Fibroblast of villous mesenchyme (primary cell): ENCODE results near the gene FUT8. TPM values are rescaled to one million over a fixed set of nuclear protein-coding genes. Genes with fewer than 3 reads are reported as not detected.
"Not testable (repeated sequence)": the region's sequence is repeated elsewhere in the genome, so short reads cannot be mapped to it uniquely, and the experiment has no call there.

Source experiments
- DNase-seq: peaks from one replicate; pipeline ENCODE4 v3.0.0-alpha.2; 2010; ENCODE audit warnings: low read depth
- H3K4me3 ChIP-seq: 2 replicates; pipeline ENCODE4 v1.5.1; 2011; ENCODE audit warnings: low read depth, mild to moderate bottlenecking, low read length
- total RNA-seq: library from RNA; depleted of rRNA; stranded (reverse); fragments of >200 nt; gene quantifications from 2 replicates; pipeline ENCODE4 v1.2.3, GENCODE V29; 2012
- TF ChIP-seq, protein P1 (sequence below): IDR thresholded peaks from 2 replicates; pipeline ENCODE4 v1.5.1; 2012; ENCODE audit warnings: low read depth, mild to moderate bottlenecking, low read length; ENCODE audit not compliant: insufficient read depth

The FUT8 gene
- total RNA-seq, 1 donor: 120 TPM

DNA sequence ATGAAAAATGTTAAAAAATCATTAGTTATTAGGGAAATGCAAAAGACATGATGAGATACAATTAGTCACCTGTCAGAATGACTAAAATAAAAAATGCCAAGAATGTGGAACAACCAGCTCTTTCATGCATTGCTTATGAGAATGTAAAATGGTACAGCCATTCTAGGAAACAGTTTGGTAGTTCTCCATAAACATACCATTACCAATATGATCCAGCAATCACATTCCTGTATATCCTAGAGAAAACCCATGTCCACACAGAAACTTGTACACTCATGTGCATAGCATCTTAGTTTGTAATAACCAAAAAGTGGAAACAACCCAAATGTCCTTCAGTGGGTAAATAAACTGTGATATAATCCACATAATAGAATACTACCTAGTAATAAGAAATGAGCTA, 245.7 kb downstream of the FUT8 start:
- TF ChIP-seq, protein P1, sequence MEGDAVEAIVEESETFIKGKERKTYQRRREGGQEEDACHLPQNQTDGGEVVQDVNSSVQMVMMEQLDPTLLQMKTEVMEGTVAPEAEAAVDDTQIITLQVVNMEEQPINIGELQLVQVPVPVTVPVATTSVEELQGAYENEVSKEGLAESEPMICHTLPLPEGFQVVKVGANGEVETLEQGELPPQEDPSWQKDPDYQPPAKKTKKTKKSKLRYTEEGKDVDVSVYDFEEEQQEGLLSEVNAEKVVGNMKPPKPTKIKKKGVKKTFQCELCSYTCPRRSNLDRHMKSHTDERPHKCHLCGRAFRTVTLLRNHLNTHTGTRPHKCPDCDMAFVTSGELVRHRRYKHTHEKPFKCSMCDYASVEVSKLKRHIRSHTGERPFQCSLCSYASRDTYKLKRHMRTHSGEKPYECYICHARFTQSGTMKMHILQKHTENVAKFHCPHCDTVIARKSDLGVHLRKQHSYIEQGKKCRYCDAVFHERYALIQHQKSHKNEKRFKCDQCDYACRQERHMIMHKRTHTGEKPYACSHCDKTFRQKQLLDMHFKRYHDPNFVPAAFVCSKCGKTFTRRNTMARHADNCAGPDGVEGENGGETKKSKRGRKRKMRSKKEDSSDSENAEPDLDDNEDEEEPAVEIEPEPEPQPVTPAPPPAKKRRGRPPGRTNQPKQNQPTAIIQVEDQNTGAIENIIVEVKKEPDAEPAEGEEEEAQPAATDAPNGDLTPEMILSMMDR: no peak
- no peak overlapping the region for H3K4me3 ChIP-seq
- DNase-seq: no peak

DNA sequence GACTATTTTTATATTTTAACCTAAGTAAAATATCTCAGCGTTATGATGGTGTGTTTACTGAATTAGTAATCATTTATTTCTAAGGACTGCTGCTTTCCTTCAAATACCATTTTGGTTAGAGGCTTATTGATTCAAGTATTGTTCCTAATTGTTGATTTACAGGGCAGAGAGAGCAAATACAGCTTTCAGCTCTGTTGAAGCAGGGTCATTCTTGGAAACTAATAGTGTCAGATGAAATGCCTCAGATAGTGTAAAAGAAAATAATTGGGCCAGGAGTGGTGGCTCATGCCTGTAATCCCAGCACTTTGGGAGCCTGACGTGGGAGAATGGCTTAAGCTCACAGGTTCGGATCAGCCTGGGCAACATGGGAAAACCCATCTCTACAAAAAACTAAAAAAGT, 249.3 kb downstream of the FUT8 start:
- H3K4me3 ChIP-seq: no peak overlapping the region
- TF ChIP-seq, protein P1: no peak
- DNase-seq: no peak

DNA sequence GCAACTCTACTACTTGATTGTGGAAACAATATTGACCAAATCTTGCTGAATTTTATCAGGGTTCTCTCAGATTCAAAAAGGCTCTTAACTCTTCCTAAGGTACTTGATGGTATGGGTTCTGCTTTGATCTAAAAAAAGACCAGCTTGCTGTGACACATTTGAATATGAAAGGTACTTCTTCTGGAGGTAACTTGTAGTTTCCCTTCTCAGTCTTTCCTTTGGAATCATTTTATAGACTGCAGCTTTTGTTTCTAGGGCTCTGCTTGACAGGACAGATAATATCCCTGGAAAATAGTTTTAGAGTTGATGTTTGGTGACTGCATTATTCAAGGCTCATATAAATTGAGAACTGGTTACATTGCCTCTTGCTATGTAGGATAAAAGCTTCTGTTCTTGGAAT, 251.9 kb downstream of the FUT8 start:
- TF ChIP-seq, protein P1: no peak
- no peak overlapping the region for H3K4me3 ChIP-seq
- DNase-seq: no peak

DNA sequence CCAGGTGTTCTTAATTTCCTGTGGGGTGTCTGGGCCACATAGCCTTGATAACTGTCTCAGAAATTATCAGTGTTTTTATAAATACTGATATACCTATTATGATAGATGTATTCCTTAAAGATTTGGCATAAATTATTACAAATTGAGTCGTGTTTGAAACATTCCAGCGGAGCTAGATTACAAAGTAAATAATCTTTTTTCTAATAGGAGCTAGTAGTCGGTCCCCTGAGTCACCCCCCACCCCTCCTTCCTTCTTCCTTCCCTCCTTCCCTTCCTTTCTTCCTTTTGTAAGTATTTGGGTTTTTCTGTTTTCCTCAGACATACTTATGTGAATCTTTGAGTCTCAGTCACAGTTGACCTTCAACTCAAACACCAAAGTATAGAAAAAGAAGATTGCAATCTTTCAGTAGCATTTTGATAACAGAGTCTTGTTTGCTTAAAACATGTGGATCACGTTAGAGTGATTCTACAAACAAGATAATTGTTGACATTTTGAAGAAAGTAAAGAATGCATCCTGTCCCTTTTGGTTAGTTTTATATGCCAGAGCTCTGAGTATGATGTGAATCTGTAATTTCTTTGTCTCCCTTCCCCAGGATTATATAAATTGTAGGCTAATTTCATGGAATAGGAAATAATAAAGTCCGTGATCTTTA, 264.0 kb downstream of the FUT8 start:
- no peak overlapping the region for H3K4me3 ChIP-seq
- TF ChIP-seq, protein P1: no peak
- peak; percentile 41 for DNase-seq

DNA sequence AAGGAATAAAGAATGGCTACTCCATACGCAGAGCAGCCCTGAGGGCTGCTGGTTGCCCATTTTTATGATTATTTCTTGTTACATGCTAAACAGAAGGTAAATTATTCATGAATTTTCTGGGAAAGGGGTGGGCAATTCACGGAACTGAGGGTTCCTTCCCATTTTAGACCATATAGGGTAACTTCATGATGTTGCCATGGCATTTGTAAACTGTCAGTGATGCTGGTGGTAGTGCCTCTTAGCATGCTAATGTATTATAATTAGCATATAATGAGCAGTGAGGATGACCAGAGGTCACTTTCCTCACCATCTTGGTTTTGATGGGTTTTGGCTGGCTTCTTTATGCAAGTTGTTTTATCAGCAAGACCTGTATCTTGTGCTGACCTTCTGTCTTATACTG, 273.0 kb downstream of the FUT8 start:
- no peak overlapping the region for H3K4me3 ChIP-seq
- no peak for DNase-seq
- TF ChIP-seq, protein P1: no peak

DNA sequence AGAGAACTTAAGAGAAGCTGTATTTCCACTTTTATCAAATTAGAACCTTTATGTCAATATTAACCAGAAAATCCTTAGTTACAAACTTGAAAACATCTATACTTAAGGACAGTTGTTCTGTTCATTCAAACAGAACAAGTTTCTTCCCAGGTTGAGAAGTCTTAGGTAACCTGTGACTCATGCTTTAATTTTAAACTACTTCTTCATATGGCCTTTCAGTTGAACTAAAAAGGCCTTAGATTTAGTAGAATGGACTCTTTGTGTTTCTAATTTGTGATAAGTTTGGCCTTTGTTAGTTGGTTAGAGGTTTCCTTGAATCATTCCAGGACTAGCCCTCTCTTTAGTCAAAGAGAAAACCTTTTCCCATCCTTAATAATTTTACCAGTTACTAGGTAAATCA, 274.2 kb downstream of the FUT8 start:
- no peak for DNase-seq
- no peak overlapping the region for H3K4me3 ChIP-seq
- TF ChIP-seq, protein P1: no peak

DNA sequence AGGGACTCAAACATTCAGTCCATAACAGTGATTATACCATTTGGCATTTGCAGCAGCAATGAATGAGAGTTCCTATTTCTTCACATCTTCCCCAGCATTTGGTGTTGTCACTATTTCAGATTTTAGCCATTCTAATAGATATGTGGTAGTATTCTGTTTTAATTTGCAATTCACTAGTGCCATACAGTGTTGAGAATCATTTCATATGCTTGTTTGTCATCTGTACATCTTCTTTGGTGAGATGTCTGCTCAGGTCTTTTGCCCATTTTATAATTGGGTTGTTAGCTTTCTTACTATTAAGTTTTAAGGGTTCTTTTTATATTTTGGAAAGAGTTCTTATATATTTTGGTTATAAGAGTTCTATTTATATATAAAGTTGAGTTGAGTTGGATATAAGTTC, 276.5 kb downstream of the FUT8 start:
- H3K4me3 ChIP-seq: no peak overlapping the region
- no peak for DNase-seq
- TF ChIP-seq, protein P1: no peak

DNA sequence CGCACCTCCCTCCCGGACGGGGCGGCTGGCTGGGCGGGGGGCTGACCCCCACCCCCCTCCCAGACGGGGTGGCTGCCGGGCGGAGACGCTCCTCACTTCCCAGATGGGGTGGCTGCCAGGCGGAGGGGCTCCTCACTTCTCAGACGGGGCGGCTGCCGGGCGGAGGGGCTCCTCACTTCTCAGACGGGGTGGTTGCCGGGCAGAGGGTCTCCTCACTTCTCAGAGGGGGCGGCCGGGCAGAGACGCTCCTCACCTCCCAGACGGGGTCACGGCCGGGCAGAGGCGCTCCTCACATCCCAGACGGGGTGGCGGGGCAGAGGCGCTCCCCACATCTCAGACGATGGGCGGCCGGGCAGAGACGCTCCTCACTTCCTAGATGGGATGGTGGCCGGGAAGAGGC, 280.0 kb downstream of the FUT8 start:
- DNase-seq, H3K4me3 ChIP-seq: not testable (repeated sequence)
